Measurements from ENCODE around the gene NCAPD3. TPM values are rescaled to one million over a fixed set of nuclear protein-coding genes. Genes with fewer than 3 reads are reported as not detected.

The NCAPD3 gene
- total and polyA plus RNA-seq, 9 of the 15 experiments (the other 6 are each of a cell fraction or from before 2014, with no cell fraction given), result 23.6 to 80.6 (median 58.6) TPM

DNA sequence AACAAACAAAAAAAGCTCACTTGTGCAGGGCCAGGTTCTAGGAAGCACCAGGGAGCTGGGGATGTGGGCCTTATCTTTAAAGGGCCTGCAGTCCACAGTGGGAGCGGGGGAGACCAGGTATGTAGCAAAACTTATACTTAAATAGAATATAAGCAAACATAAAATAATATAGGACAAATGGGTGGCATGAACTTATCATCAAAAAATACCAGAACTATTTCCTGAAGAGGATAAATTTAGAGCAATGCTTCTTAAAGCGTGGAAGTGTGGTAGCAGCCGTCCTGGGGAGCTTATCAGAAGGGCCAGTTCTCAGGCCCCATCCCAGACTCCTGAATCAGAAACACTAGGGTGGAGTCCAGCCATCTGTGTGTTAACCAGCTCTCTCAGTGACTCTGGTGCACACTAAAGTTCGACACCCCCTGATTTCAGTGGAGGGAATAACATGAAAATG is 10.0 kb upstream of the NCAPD3 start (continued):
- TF ChIP-seq, protein P1, sequence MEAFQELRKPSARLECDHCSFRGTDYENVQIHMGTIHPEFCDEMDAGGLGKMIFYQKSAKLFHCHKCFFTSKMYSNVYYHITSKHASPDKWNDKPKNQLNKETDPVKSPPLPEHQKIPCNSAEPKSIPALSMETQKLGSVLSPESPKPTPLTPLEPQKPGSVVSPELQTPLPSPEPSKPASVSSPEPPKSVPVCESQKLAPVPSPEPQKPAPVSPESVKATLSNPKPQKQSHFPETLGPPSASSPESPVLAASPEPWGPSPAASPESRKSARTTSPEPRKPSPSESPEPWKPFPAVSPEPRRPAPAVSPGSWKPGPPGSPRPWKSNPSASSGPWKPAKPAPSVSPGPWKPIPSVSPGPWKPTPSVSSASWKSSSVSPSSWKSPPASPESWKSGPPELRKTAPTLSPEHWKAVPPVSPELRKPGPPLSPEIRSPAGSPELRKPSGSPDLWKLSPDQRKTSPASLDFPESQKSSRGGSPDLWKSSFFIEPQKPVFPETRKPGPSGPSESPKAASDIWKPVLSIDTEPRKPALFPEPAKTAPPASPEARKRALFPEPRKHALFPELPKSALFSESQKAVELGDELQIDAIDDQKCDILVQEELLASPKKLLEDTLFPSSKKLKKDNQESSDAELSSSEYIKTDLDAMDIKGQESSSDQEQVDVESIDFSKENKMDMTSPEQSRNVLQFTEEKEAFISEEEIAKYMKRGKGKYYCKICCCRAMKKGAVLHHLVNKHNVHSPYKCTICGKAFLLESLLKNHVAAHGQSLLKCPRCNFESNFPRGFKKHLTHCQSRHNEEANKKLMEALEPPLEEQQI (IDR thresholded peaks at IDR 0.05), result no peak
- TF ChIP-seq SMARCE1 (IDR thresholded peaks at IDR 0.05) (0 out of 2 replicates have a peak, but pooled peaks have one; percentile 70), NONO (IDR thresholded peaks at IDR 0.05; ENCODE audit: low read depth in 2 of 2, low read length in 1 of 2) (no peak), ILK (tag; IDR thresholded peaks at IDR 0.05; ENCODE audit: borderline replicate concordance, low read depth) (no peak), SP2 (IDR thresholded peaks at IDR 0.05; ENCODE audit: extremely low read depth, low read depth, low read length, poor library complexity, severe bottlenecking) (no peak), MECOM (CRISPR knock-in tag; IDR thresholded peaks at IDR 0.05) (no peak), NFXL1 (CRISPR knock-in tag; IDR thresholded peaks at IDR 0.05) (no peak), RBBP5 (IDR thresholded peaks at IDR 0.05; ENCODE audit: borderline replicate concordance, insufficient read depth, low read length, poor library complexity, severe bottlenecking) (no peak), TSC22D4 (tag; IDR thresholded peaks at IDR 0.05) (no peak), DNMT1 (IDR thresholded peaks at IDR 0.05) (no peak), PHF8 (IDR thresholded peaks at IDR 0.05; ENCODE audit: borderline replicate concordance, low read length) (no peak), POLR3A (IDR thresholded peaks at IDR 0.05; ENCODE audit: borderline replicate concordance, extremely low read depth, insufficient read depth, insufficient read length) (no peak), HNRNPK (IDR thresholded peaks at IDR 0.05; ENCODE audit: low read depth, low read length, poor library complexity, severe bottlenecking) (no peak), NR4A1 (CRISPR knock-in tag; IDR thresholded peaks at IDR 0.05) (no peak), NR4A1 (tag; IDR thresholded peaks at IDR 0.05) (no peak), SMAD3 (CRISPR knock-in tag; conservative IDR thresholded peaks at IDR 0.05) (no peak), EGR1 (conservative IDR thresholded peaks at IDR 0.05) (peak; percentile 23; the same call in 1 of the 2 replicates), NR2C2 (CRISPR knock-in tag; IDR thresholded peaks at IDR 0.05) (no peak), NR2C2 (tag; IDR thresholded peaks at IDR 0.05) (no peak)
- TF ChIP-seq, protein P2, sequence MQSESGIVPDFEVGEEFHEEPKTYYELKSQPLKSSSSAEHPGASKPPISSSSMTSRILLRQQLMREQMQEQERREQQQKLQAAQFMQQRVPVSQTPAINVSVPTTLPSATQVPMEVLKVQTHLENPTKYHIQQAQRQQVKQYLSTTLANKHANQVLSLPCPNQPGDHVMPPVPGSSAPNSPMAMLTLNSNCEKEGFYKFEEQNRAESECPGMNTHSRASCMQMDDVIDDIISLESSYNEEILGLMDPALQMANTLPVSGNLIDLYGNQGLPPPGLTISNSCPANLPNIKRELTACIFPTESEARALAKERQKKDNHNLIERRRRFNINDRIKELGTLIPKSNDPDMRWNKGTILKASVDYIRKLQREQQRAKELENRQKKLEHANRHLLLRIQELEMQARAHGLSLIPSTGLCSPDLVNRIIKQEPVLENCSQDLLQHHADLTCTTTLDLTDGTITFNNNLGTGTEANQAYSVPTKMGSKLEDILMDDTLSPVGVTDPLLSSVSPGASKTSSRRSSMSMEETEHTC (IDR thresholded peaks at IDR 0.05), result no peak
- TF ChIP-seq, protein P3, sequence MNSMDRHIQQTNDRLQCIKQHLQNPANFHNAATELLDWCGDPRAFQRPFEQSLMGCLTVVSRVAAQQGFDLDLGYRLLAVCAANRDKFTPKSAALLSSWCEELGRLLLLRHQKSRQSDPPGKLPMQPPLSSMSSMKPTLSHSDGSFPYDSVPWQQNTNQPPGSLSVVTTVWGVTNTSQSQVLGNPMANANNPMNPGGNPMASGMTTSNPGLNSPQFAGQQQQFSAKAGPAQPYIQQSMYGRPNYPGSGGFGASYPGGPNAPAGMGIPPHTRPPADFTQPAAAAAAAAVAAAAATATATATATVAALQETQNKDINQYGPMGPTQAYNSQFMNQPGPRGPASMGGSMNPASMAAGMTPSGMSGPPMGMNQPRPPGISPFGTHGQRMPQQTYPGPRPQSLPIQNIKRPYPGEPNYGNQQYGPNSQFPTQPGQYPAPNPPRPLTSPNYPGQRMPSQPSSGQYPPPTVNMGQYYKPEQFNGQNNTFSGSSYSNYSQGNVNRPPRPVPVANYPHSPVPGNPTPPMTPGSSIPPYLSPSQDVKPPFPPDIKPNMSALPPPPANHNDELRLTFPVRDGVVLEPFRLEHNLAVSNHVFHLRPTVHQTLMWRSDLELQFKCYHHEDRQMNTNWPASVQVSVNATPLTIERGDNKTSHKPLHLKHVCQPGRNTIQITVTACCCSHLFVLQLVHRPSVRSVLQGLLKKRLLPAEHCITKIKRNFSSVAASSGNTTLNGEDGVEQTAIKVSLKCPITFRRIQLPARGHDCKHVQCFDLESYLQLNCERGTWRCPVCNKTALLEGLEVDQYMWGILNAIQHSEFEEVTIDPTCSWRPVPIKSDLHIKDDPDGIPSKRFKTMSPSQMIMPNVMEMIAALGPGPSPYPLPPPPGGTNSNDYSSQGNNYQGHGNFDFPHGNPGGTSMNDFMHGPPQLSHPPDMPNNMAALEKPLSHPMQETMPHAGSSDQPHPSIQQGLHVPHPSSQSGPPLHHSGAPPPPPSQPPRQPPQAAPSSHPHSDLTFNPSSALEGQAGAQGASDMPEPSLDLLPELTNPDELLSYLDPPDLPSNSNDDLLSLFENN (IDR thresholded peaks at IDR 0.05; ENCODE audit: low read depth in 2 of 2, low read length in 2 of 2), result no peak
